ENCODE results near the gene BEST4.

Gene BEST4

GRCh38 chr1:44733784-44734183, 54.2 kb downstream of the BEST4 start:
- TF ChIP-seq, protein P1, sequence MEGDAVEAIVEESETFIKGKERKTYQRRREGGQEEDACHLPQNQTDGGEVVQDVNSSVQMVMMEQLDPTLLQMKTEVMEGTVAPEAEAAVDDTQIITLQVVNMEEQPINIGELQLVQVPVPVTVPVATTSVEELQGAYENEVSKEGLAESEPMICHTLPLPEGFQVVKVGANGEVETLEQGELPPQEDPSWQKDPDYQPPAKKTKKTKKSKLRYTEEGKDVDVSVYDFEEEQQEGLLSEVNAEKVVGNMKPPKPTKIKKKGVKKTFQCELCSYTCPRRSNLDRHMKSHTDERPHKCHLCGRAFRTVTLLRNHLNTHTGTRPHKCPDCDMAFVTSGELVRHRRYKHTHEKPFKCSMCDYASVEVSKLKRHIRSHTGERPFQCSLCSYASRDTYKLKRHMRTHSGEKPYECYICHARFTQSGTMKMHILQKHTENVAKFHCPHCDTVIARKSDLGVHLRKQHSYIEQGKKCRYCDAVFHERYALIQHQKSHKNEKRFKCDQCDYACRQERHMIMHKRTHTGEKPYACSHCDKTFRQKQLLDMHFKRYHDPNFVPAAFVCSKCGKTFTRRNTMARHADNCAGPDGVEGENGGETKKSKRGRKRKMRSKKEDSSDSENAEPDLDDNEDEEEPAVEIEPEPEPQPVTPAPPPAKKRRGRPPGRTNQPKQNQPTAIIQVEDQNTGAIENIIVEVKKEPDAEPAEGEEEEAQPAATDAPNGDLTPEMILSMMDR (IDR thresholded peaks at IDR 0.05), result no peak
